ENCODE results near the gene TCL1B. TPM values are rescaled to one million over a fixed set of nuclear protein-coding genes. Genes with fewer than 3 reads are reported as not detected.
"Not testable (repeated sequence)": the region's sequence is repeated elsewhere in the genome, so short reads cannot be mapped to it uniquely, and the experiment has no call there.

The TCL1B gene
- total RNA-seq, 4 donors from 2014 or later, result not detected

GRCh38 chr14:95664546-95664945 is 21.7 kb upstream of the TCL1B start:
- Histone ChIP-seq H3K27me3 (peaks cover 0 to 32% (median 2%) of the 10 kb centered on the region in 4 donors), H3K9me3 (no peaks in the 10 kb centered on the region), H3K4me1 (peaks cover 0 to 10% (median 5%) of the 10 kb centered on the region in 4 donors), H3K27ac (replicated peaks in 1 of 4) (no peak overlapping the region), H3K4me3 (no peak overlapping the region), H3K36me3 (no peaks in the 10 kb centered on the region)
- intact Hi-C loops (cut with DNase I), result no loop called here
- WGBS, result 84% methylated on average over 6 of the region's 8 CpGs
- no peak for DNase-seq (ENCODE audit: extremely low spot score)
- TF ChIP-seq EP300 (IDR thresholded peaks at IDR 0.05) (no peak), POLR2AphosphoS5 (IDR thresholded peaks at IDR 0.05) (no peak), POLR2A (IDR thresholded peaks at IDR 0.05; ENCODE audit: low read depth) (no peak)
- TF ChIP-seq, protein P1, sequence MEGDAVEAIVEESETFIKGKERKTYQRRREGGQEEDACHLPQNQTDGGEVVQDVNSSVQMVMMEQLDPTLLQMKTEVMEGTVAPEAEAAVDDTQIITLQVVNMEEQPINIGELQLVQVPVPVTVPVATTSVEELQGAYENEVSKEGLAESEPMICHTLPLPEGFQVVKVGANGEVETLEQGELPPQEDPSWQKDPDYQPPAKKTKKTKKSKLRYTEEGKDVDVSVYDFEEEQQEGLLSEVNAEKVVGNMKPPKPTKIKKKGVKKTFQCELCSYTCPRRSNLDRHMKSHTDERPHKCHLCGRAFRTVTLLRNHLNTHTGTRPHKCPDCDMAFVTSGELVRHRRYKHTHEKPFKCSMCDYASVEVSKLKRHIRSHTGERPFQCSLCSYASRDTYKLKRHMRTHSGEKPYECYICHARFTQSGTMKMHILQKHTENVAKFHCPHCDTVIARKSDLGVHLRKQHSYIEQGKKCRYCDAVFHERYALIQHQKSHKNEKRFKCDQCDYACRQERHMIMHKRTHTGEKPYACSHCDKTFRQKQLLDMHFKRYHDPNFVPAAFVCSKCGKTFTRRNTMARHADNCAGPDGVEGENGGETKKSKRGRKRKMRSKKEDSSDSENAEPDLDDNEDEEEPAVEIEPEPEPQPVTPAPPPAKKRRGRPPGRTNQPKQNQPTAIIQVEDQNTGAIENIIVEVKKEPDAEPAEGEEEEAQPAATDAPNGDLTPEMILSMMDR (IDR thresholded peaks at IDR 0.05), result no peak

- H3K27me3 ChIP-seq, result peaks cover 0 to 29% (median under 1%) of the 10 kb centered on the region in 4 donors
Measured at GRCh38 chr14:95665530-95665929, 20.7 kb upstream of the TCL1B start.

DNA sequence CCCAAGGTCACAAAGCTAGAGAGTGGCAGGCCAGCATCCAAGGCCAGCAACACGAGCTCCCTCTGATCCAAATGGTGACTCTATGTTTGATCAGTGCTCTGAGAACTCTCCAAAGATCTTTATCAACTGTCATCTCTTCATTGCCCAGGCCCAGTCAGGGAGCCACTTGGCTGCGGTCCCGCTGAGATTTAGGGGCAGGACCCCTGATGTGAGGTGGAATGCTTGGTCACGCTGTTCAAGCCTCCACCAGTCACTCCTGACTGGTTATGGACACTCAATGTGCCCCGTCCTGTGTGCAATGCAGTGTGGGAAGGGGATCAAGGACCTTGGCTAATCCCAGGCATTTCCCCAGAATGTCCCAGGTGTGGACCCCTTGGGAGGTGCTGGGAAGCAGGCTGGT is 19.8 kb upstream of the TCL1B start:
- no peaks in the 10 kb centered on the region for H3K9me3 ChIP-seq
- no peak overlapping the region for H3K4me3 ChIP-seq
- TF ChIP-seq, protein P1 (IDR thresholded peaks at IDR 0.05), result no peak
- no peak for TF ChIP-seq EP300 (IDR thresholded peaks at IDR 0.05)
- no peak for TF ChIP-seq POLR2AphosphoS5 (IDR thresholded peaks at IDR 0.05)
- TF ChIP-seq POLR2A (IDR thresholded peaks at IDR 0.05; ENCODE audit: low read depth), result no peak
- no peak for DNase-seq (ENCODE audit: extremely low spot score)
- intact Hi-C loops (cut with DNase I), result no loop called here
- H3K36me3 ChIP-seq, result no peaks in the 10 kb centered on the region
- H3K27ac ChIP-seq (replicated peaks in 1 of 4), result no peak overlapping the region
- H3K27me3 ChIP-seq, result peaks cover 0 to 27% (median 0%) of the 10 kb centered on the region in 4 donors
- peaks cover 0 to 10% (median 5%) of the 10 kb centered on the region in 4 donors for H3K4me1 ChIP-seq
- WGBS, result 73% methylated on average over 4 of the region's 5 CpGs

More at GRCh38 chr14:95665530-95665929, 20.7 kb upstream of the TCL1B start:
- H3K36me3 ChIP-seq; H3K9me3 ChIP-seq; intact Hi-C loops (cut with DNase I); DNase-seq (ENCODE audit: extremely low spot score); H3K4me3 ChIP-seq; H3K27ac ChIP-seq (replicated peaks in 1 of 4): not testable (repeated sequence)
- 77% methylated on average over 8 of the region's 8 CpGs for WGBS
- peaks cover 0 to 10% (median 5%) of the 10 kb centered on the region in 4 donors for H3K4me1 ChIP-seq

DNA sequence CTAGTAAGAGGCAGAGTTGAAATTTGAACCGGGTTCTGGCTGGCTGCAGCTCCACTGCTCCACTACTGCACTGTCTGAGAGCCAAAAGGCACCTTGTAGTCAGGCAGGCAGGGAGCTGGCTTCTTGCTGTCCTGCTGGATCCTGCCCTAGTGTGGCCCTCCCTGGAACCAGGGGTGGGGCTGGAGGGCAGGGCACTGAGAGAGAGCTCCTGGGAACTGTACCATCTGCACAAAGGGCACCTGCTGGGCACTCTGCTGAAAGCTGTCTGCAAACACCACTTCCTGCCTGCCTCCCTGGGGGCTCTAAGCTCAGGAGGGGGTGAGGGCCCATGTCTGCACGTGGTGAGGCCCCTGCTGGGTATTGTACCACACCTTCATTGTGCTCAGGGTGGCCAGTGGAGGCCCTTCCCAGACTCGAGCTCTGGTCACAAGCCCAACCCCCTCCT is 19.0 kb upstream of the TCL1B start:
- peaks cover 0 to 10% (median 5%) of the 10 kb centered on the region in 4 donors for H3K4me1 ChIP-seq
- no peaks in the 10 kb centered on the region for H3K36me3 ChIP-seq
- no peaks in the 10 kb centered on the region for H3K9me3 ChIP-seq
- intact Hi-C loops (cut with DNase I), result no loop called here
- TF ChIP-seq POLR2A (IDR thresholded peaks at IDR 0.05; ENCODE audit: low read depth) (no peak), POLR2AphosphoS5 (IDR thresholded peaks at IDR 0.05) (no peak), EP300 (IDR thresholded peaks at IDR 0.05) (no peak)
- TF ChIP-seq, protein P1 (IDR thresholded peaks at IDR 0.05), result no peak
- WGBS, result 15% methylated on average over 3 of the region's 3 CpGs
- H3K4me3 ChIP-seq, result no peak overlapping the region
- no peak overlapping the region for H3K27ac ChIP-seq (replicated peaks in 1 of 4)
- H3K27me3 ChIP-seq, result peaks cover 0 to 30% (median 0%) of the 10 kb centered on the region in 4 donors
- no peak for DNase-seq (ENCODE audit: extremely low spot score)

- no peaks in the 10 kb centered on the region for H3K36me3 ChIP-seq
- H3K4me3 ChIP-seq, result no peak overlapping the region
- peaks cover 0 to 37% (median 0%) of the 10 kb centered on the region in 4 donors for H3K27me3 ChIP-seq
- H3K9me3 ChIP-seq, result no peaks in the 10 kb centered on the region
- no peak for DNase-seq (ENCODE audit: extremely low spot score)
- 65% methylated on average over 9 of the region's 10 CpGs for WGBS
- TF ChIP-seq, protein P1 (IDR thresholded peaks at IDR 0.05), result no peak
- peaks cover 0 to 1% (median 0%) of the 10 kb centered on the region in 4 donors for H3K4me1 ChIP-seq
- intact Hi-C loops (cut with DNase I), result no loop called here
- H3K27ac ChIP-seq (replicated peaks in 1 of 4), result no peak overlapping the region
Measured at GRCh38 chr14:95668235-95668772, 17.9 kb upstream of the TCL1B start.
